PC-9 (cell line): ENCODE results near the gene OAS1. TPM values are rescaled to one million over a fixed set of nuclear protein-coding genes. Genes with fewer than 3 reads are reported as not detected.

Experiments used
- BruUV-seq: library from RNA; stranded (reverse); fragments of 400-500 nt; replicated peaks from 2 replicates; lab custom pipeline; 2021; lab: Mats Ljungman, UMichigan
- CTCF ChIA-PET: fragments of 300-600 bp; sonication (Branson Sonifier 250); formaldehyde crosslinking; loops from one replicate; lab custom pipeline; 2022; ENCODE audit warnings: antibody characterized with exemption; lab: Charles Lee
- POLR2A ChIA-PET: fragments of 300-600 bp; sonication (Branson Sonifier 250); formaldehyde crosslinking; loops from one replicate; lab custom pipeline; 2022; ENCODE audit warnings: antibody characterized with exemption; ENCODE audit not compliant: unreplicated experiment; lab: Charles Lee
- DNase-seq, 2 experiments: peaks; one replicate each; pipeline versions ENCODE4 v3.0.0 to v3.0.0-alpha.2; 2015 to 2022; ENCODE audit warnings: mixed read lengths in 1 of 2
- H2AFZ ChIP-seq: fragments of 200-600 bp; sonication (generic); 2 replicates; pipeline ENCODE4 v1.8.1; 2017; ENCODE audit warnings: antibody characterized with exemption
- H3F3A ChIP-seq: fragments of 200-600 bp; sonication (generic); 2 replicates; pipeline ENCODE4 v1.8.1; 2017; ENCODE audit warnings: antibody characterized with exemption, mild to moderate bottlenecking, low read depth; ENCODE audit not compliant: insufficient read depth
- H3K27ac ChIP-seq: fragments of 200-600 bp; sonication (generic); 2 replicates; pipeline ENCODE4 v1.6.1; 2016; ENCODE audit warnings: mixed run types
- H3K27me3 ChIP-seq: fragments of 200-600 bp; sonication (generic); 2 replicates; pipeline ENCODE4 v1.6.1; 2016; ENCODE audit warnings: low read depth, mixed run types; ENCODE audit not compliant: insufficient read depth
- H3K36me3 ChIP-seq: fragments of 200-600 bp; sonication (generic); 2 replicates; pipeline ENCODE4 v1.6.1; 2016; ENCODE audit warnings: low read depth, mixed run types
- H3K4me1 ChIP-seq: fragments of 200-600 bp; sonication (generic); replicated peaks from 2 replicates; pipeline ENCODE4 v1.6.1; 2016; ENCODE audit warnings: mixed run types; ENCODE audit not compliant: insufficient read depth
- H3K4me2 ChIP-seq: fragments of 200-600 bp; sonication (generic); 2 replicates; pipeline ENCODE4 v1.6.1; 2017; ENCODE audit warnings: mixed run types
- H3K4me3 ChIP-seq: fragments of 200-600 bp; sonication (generic); 2 replicates; pipeline ENCODE4 v1.6.1; 2016; ENCODE audit warnings: mixed run types
- H3K79me2 ChIP-seq: fragments of 200-600 bp; sonication (generic); 2 replicates; pipeline ENCODE4 v1.6.1; 2017; ENCODE audit warnings: low read depth, mixed run types
- H3K9me2 ChIP-seq: fragments of 200-600 bp; sonication (generic); 2 replicates; pipeline ENCODE4 v1.8.1; 2017; ENCODE audit warnings: mild to moderate bottlenecking; ENCODE audit not compliant: insufficient read depth
- H3K9me3 ChIP-seq: fragments of 200-600 bp; sonication (generic); 2 replicates; pipeline ENCODE4 v1.8.1; 2016; ENCODE audit warnings: low read depth; ENCODE audit not compliant: insufficient read depth
- H4K20me1 ChIP-seq: fragments of 200-600 bp; sonication (generic); 2 replicates; pipeline ENCODE4 v1.8.1; 2017; ENCODE audit not compliant: insufficient read depth
- CTCF ChIP-seq: fragments of 200-600 bp; sonication (generic); conservative IDR thresholded peaks from 2 replicates; pipeline ENCODE4 v1.6.1; 2017; ENCODE audit warnings: mixed run types, antibody characterized with exemption, mild to moderate bottlenecking, moderate library complexity
- EZH2 ChIP-seq: fragments of 200-600 bp; sonication (generic); IDR thresholded peaks from 2 replicates; pipeline ENCODE4 v1.8.0; 2017; ENCODE audit warnings: antibody characterized with exemption, low read depth
- intact Hi-C: fragments of 100-400 bp; cut with micrococcal nuclease; formaldehyde crosslinking; loops from one replicate; pipeline ENCODE4 v1.10.0; 2022; ENCODE audit not compliant: unreplicated experiment
- total RNA-seq: library from RNA; stranded (reverse); gene quantifications from 2 replicates; pipeline ENCODE4 v1.2.3, GENCODE V29; 2021

OAS1 gene
- total RNA-seq, 1 experiment from 2014 or later: 18.8 TPM

GRCh38 chr12:112927475-112927874 is 20.7 kb downstream of the OAS1 start:
- POLR2A ChIA-PET: no interaction called here
- no peak for TF ChIP-seq CTCF
- no peak for TF ChIP-seq EZH2

GRCh38 chr12:112927925-112928324 is 21.2 kb downstream of the OAS1 start:
- CTCF ChIA-PET: no interaction called here
- H3K9me2 ChIP-seq: no peaks in the 10 kb centered on the region
- no peak for DNase-seq
- H4K20me1 ChIP-seq: no peaks in the 10 kb centered on the region
- TF ChIP-seq EZH2 (no peak), CTCF (no peak)
- H3K36me3 ChIP-seq: no peaks in the 10 kb centered on the region
- H3K27ac ChIP-seq: no peak overlapping the region
- intact Hi-C loops: no loop called here
- no TSS peak for BruUV-seq
- no peaks in the 10 kb centered on the region for H3F3A ChIP-seq
- H3K4me3 ChIP-seq: no peak overlapping the region
- no peaks in the 10 kb centered on the region for H3K79me2 ChIP-seq
- H3K27me3 ChIP-seq: no peaks in the 10 kb centered on the region
- no peak overlapping the region for H2AFZ ChIP-seq
- peaks cover 4% of the 10 kb centered on the region; the same call in 1 of the 2 replicates for H3K9me3 ChIP-seq
- H3K4me2 ChIP-seq: no peak overlapping the region
- H3K4me1 ChIP-seq: no peaks in the 10 kb centered on the region
- POLR2A ChIA-PET: no interaction called here

More at GRCh38 chr12:112927475-112927874, 20.7 kb downstream of the OAS1 start:
- H3F3A ChIP-seq: no peaks in the 10 kb centered on the region
- DNase-seq: no peak
- intact Hi-C loops: no loop called here
- no TSS peak for BruUV-seq
- no peak overlapping the region for H3K27ac ChIP-seq
- no peaks in the 10 kb centered on the region for H3K36me3 ChIP-seq
- no peaks in the 10 kb centered on the region for H3K79me2 ChIP-seq
- no peak overlapping the region for H3K4me2 ChIP-seq
- H3K9me3 ChIP-seq: peaks cover 4% of the 10 kb centered on the region; the same call in 1 of the 2 replicates
- H3K4me1 ChIP-seq: no peaks in the 10 kb centered on the region
- no peaks in the 10 kb centered on the region for H3K9me2 ChIP-seq
- CTCF ChIA-PET: no interaction called here
- no peak overlapping the region for H3K4me3 ChIP-seq
- H4K20me1 ChIP-seq: no peaks in the 10 kb centered on the region
- no peaks in the 10 kb centered on the region for H3K27me3 ChIP-seq
- no peak overlapping the region for H2AFZ ChIP-seq

- Histone ChIP-seq H3K9me3 (peaks cover 4% of the 10 kb centered on the region; the same call in 1 of the 2 replicates), H2AFZ (no peak overlapping the region), H3K36me3 (no peaks in the 10 kb centered on the region), H3K4me3 (no peak overlapping the region), H3K79me2 (no peaks in the 10 kb centered on the region), H3F3A (no peaks in the 10 kb centered on the region), H3K27me3 (no peaks in the 10 kb centered on the region), H3K4me1 (no peaks in the 10 kb centered on the region), H3K4me2 (no peak overlapping the region), H3K27ac (no peak overlapping the region), H3K9me2 (no peaks in the 10 kb centered on the region), H4K20me1 (no peaks in the 10 kb centered on the region)
- ChIA-PET CTCF (no interaction called here), POLR2A (no interaction called here)
- BruUV-seq: no TSS peak
- intact Hi-C loops: no loop called here
- TF ChIP-seq CTCF: no peak
- TF ChIP-seq EZH2: no peak
- no peak for DNase-seq
Observed at GRCh38 chr12:112928978-112929377, 22.2 kb downstream of the OAS1 start.
